Breast epithelium (tissue), 3 donors: Measurements from ENCODE around the gene CHD2.

Source experiments
- CTCF ChIP-seq, 3 donors: fragments of 450-650 bp; IDR thresholded peaks; one replicate each; pipeline ENCODE4 v1.5.1; 2016 to 2017; ENCODE audit warnings: antibody characterized with exemption in 3 of 3, mild to moderate bottlenecking in 3 of 3, moderate library complexity in 3 of 3
- POLR2A ChIP-seq: fragments of 450-650 bp; IDR thresholded peaks from one replicate; pipeline ENCODE4 v1.6.1; 2016; ENCODE audit warnings: antibody characterized with exemption, mild to moderate bottlenecking, moderate library complexity

- TF ChIP-seq CTCF (IDR thresholded peaks at IDR 0.05), result peak in 1 of 3 donors; percentile 15
- TF ChIP-seq POLR2A, result peak; percentile 80
These were observed 17.4 kb upstream of the CHD2 start for GRCh38 chr15:92882697-92883162.
